ENCODE results near the gene ACP5. TPM values are rescaled to one million over a fixed set of nuclear protein-coding genes. Genes with fewer than 3 reads are reported as not detected.
"Not testable (repeated sequence)": the region's sequence is repeated elsewhere in the genome, so short reads cannot be mapped to it uniquely, and the experiment has no call there.

Gene ACP5
- total RNA-seq, 4 donors from 2014 or later: 4.8 to 12.6 (median 10.7) TPM

GRCh38 chr19:11578258-11579142 lies 1.1 kb upstream of the ACP5 start:
- peak in 1 of 2 donors; percentile 52 for DNase-seq (ENCODE audit: low spot score in 2 of 2)
- no peaks in the 10 kb centered on the region for H3K36me3 ChIP-seq
- H3K9me3 ChIP-seq: no peaks in the 10 kb centered on the region
- peaks cover 0 to 14% of the 10 kb centered on the region in 2 donors for H3K27me3 ChIP-seq
- 16 to 27% methylated on average over 15 to 34 of the region's 62 CpGs for WGBS, 2 donors
- peak overlapping the region in 3 of 4 donors; percentile 16 to 48 (median 45) for H3K4me3 ChIP-seq
- H3K4me1 ChIP-seq: peaks cover 0 to 26% (median 20%) of the 10 kb centered on the region in 4 donors
- TF ChIP-seq, protein P1, sequence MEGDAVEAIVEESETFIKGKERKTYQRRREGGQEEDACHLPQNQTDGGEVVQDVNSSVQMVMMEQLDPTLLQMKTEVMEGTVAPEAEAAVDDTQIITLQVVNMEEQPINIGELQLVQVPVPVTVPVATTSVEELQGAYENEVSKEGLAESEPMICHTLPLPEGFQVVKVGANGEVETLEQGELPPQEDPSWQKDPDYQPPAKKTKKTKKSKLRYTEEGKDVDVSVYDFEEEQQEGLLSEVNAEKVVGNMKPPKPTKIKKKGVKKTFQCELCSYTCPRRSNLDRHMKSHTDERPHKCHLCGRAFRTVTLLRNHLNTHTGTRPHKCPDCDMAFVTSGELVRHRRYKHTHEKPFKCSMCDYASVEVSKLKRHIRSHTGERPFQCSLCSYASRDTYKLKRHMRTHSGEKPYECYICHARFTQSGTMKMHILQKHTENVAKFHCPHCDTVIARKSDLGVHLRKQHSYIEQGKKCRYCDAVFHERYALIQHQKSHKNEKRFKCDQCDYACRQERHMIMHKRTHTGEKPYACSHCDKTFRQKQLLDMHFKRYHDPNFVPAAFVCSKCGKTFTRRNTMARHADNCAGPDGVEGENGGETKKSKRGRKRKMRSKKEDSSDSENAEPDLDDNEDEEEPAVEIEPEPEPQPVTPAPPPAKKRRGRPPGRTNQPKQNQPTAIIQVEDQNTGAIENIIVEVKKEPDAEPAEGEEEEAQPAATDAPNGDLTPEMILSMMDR (IDR thresholded peaks at IDR 0.05): no peak
- TF ChIP-seq EP300 (IDR thresholded peaks at IDR 0.05) (peak in 1 of 2 donors; percentile 36), POLR2A (IDR thresholded peaks at IDR 0.05) (peak in 1 of 2 donors; percentile 15)
- peak overlapping the region in 3 of 4 donors; percentile 11 to 76 (median 61) for H3K27ac ChIP-seq

DNA sequence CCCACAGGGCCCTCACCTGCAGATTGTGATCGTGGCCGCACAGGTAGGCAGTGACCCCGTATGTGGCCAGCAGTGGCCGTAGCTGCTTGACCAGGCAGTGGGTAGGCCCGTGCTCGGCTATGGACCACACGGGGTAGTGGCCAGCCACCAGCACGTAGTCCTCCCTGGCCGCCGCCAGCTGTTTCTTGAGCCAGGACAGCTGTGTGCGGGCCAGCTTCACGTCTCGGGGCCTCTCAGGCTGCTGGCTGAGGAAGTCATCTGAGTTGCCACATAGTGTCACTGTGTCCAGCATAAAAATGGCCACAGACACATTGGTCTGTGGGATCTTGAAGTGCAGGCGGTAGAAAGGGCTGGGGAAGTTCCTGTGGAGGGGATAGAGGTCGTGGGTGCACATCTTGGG lies 1.2 kb downstream of the ACP5 start:
- H3K9me3 ChIP-seq: no peaks in the 10 kb centered on the region
- no peak overlapping the region for H3K27ac ChIP-seq
- H3K27me3 ChIP-seq: peaks cover 0 to 14% of the 10 kb centered on the region in 2 donors
- TF ChIP-seq POLR2A (IDR thresholded peaks at IDR 0.05) (no peak), EP300 (IDR thresholded peaks at IDR 0.05) (no peak)
- TF ChIP-seq, protein P1 (IDR thresholded peaks at IDR 0.05): no peak
- H3K4me3 ChIP-seq: no peak overlapping the region
- no peak for DNase-seq (ENCODE audit: low spot score in 2 of 2)
- H3K4me1 ChIP-seq: peaks cover 0 to 18% (median 12%) of the 10 kb centered on the region in 4 donors
- WGBS, 2 donors: 84 to 86% methylated on average over 15 of the region's 15 CpGs
- no peaks in the 10 kb centered on the region for H3K36me3 ChIP-seq

- no peaks in the 10 kb centered on the region for H3K9me3 ChIP-seq
- no peaks in the 10 kb centered on the region for H3K36me3 ChIP-seq
- no peak for DNase-seq (ENCODE audit: low spot score in 2 of 2)
- H3K27me3 ChIP-seq: peaks cover 0 to 14% of the 10 kb centered on the region in 2 donors
- 82% methylated on average over 8 to 9 of the region's 9 CpGs for WGBS, 2 donors
- no peak overlapping the region for H3K27ac ChIP-seq
- TF ChIP-seq, protein P1 (IDR thresholded peaks at IDR 0.05): no peak
- TF ChIP-seq EP300 (IDR thresholded peaks at IDR 0.05) (no peak), POLR2A (IDR thresholded peaks at IDR 0.05) (no peak)
- H3K4me1 ChIP-seq: peaks cover 0 to 14% (median 9%) of the 10 kb centered on the region in 4 donors
- no peak overlapping the region for H3K4me3 ChIP-seq
These were observed 2.8 kb downstream of the ACP5 start for GRCh38 chr19:11574689-11575088.

DNA sequence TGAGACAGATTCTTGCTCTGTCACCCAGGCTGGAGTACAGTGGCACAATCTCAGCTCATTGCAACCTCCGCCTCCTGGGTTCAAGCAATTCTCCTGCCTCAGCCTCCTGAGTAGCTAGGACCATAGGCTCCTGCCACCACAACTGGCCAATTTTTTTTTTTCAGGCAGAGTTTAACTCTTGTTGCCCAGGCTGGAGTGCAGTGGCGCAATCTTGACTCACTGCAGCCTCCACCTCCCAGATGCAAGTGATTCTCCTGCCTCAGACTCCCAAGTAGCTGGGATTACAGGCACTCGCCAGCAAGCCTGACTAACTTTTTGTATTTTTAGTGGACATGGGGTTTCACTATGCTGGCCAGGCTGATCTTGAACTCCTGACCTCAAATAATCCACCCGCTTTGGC lies 3.7 kb downstream of the ACP5 start:
- not testable (repeated sequence) for H3K4me3 ChIP-seq; H3K9me3 ChIP-seq; H3K27ac ChIP-seq; H3K27me3 ChIP-seq; DNase-seq (ENCODE audit: low spot score in 2 of 2); H3K36me3 ChIP-seq
- peaks cover 0 to 14% (median 6%) of the 10 kb centered on the region in 4 donors for H3K4me1 ChIP-seq
- WGBS, 2 donors: 72 to 86% methylated on average over 4 of the region's 4 CpGs

DNA sequence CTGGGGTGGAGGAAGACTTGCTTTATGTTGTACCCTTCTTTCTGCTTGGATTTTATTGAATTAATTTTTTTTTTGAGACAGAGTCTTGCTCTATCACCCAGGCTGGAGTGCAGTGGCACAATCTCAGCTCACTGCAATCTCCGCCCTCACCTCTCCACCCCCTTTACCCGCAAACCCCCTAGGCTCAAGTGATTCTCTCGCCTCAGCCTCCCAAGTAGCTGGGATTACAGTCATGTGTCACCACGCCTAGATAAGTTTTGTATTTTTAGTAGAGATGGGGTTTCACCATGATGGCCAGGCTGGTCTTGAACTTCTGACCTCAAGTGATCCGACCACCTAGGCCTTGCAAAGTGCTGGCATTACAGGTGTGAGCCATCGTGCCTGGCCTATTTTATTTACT lies 4.1 kb downstream of the ACP5 start:
- H3K27me3 ChIP-seq; H3K4me1 ChIP-seq; H3K36me3 ChIP-seq; DNase-seq (ENCODE audit: low spot score in 2 of 2); H3K27ac ChIP-seq; H3K4me3 ChIP-seq; H3K9me3 ChIP-seq: not testable (repeated sequence)
- 81 to 88% methylated on average over 6 of the region's 6 CpGs for WGBS, 2 donors

DNA sequence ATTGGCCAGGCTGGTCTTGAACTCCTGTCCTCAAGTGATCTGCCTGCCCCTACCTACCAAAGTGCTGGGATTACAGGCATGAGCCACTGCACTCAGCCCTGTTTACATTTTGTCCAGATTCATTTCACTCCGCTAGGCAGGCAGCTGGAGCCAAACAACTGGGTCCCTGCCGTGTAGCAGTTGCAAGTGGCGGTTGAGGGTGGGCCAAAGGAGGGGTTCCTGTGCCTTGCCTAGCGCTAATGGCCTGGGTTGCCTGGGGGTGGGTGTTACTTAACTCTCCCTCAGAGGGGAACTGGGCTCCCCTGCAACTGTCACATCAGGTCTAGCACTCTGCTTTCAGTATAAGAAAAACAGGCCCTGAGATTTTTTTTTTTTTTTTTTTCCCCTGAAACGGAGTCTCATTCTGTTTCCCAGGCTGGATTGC lies 7.4 kb downstream of the ACP5 start:
- TF ChIP-seq POLR2A (IDR thresholded peaks at IDR 0.05) (no peak), EP300 (IDR thresholded peaks at IDR 0.05) (no peak)
- TF ChIP-seq, protein P1 (IDR thresholded peaks at IDR 0.05): no peak
- no peak for DNase-seq (ENCODE audit: low spot score in 2 of 2)
- Histone ChIP-seq H3K9me3 (no peaks in the 10 kb centered on the region), H3K4me3 (no peak overlapping the region), H3K36me3 (no peaks in the 10 kb centered on the region), H3K27me3 (no peaks in the 10 kb centered on the region), H3K4me1 (no peaks in the 10 kb centered on the region), H3K27ac (no peak overlapping the region)
- WGBS, 2 donors: 68 to 70% methylated on average over 5 of the region's 5 CpGs
